ENCODE data around the gene UMAD1.

GRCh38 chr7:7858559-7858958 is 218.0 kb downstream of the UMAD1 start:
- TF ChIP-seq POLR2A (IDR thresholded peaks at IDR 0.05): no peak
- no peak for TF ChIP-seq CTCF (IDR thresholded peaks at IDR 0.05)

Measured in vagina (tissue), 2 donors.